Fibroblast of lung (primary cell): ENCODE data around the gene ERCC6L2. TPM values are rescaled to one million over a fixed set of nuclear protein-coding genes. Genes with fewer than 3 reads are reported as not detected.
A peak's percentile ranks its signal among the peaks of the same experiment; 100 is the strongest.

ENCODE experiments used
- DNase-seq, 2 donors: peaks; one replicate each; pipeline versions ENCODE4 v3.0.0 to v3.0.0-alpha.2; 2010; ENCODE audit warnings: low read depth in 2 of 2
- H2AFZ ChIP-seq: 2 replicates; pipeline ENCODE4 v1.5.1; 2012; ENCODE audit warnings: low read length, control low read depth, inconsistent platforms
- H3K27ac ChIP-seq: 2 replicates; pipeline ENCODE4 v1.5.1; 2011; ENCODE audit warnings: low read length, control low read depth; ENCODE audit not compliant: insufficient read depth
- H3K27me3 ChIP-seq: 2 replicates; pipeline ENCODE4 v1.5.1; 2011; ENCODE audit warnings: mild to moderate bottlenecking, low read length; ENCODE audit not compliant: control insufficient read depth, insufficient read depth
- H3K36me3 ChIP-seq: 2 replicates; pipeline ENCODE4 v1.5.1; 2011; ENCODE audit warnings: low read length; ENCODE audit not compliant: control insufficient read depth, insufficient read depth
- H3K4me1 ChIP-seq: 2 replicates; pipeline ENCODE4 v1.5.1; 2011; ENCODE audit warnings: low read length; ENCODE audit not compliant: control insufficient read depth, insufficient read depth; ENCODE audit errors: extremely low read depth
- H3K4me2 ChIP-seq: 2 replicates; pipeline ENCODE4 v1.5.1; 2011; ENCODE audit warnings: low read length, control low read depth; ENCODE audit not compliant: insufficient read depth; ENCODE audit errors: extremely low read depth
- H3K4me3 ChIP-seq, 4 experiments: fragments of 200-600 bp in 1 of 4; sonication (generic) in 1 of 4; replicated peaks in 1 of 4; 2 replicates each; pipeline ENCODE4 v1.5.1; 2011 to 2016; ENCODE audit warnings: low read length in 4 of 4, low read depth in 3 of 4, mild to moderate bottlenecking in 3 of 4, control low read depth in 2 of 4, inconsistent platforms in 1 of 4, mixed read lengths in 1 of 4; ENCODE audit not compliant: insufficient read depth in 1 of 4; ENCODE audit errors: control extremely low read depth in 1 of 4
- H3K79me2 ChIP-seq: 2 replicates; pipeline ENCODE4 v1.5.1; 2012; ENCODE audit warnings: mild to moderate bottlenecking, low read length, inconsistent platforms; ENCODE audit not compliant: control insufficient read depth, insufficient read depth
- H3K9ac ChIP-seq: 2 replicates; pipeline ENCODE4 v1.5.1; 2011; ENCODE audit warnings: mild to moderate bottlenecking, low read length, control low read depth; ENCODE audit not compliant: insufficient read depth
- H3K9me3 ChIP-seq: 2 replicates; pipeline ENCODE4 v1.5.1; 2012; ENCODE audit warnings: low read depth, low read length; ENCODE audit not compliant: control insufficient read depth, insufficient read depth
- H4K20me1 ChIP-seq: 2 replicates; pipeline ENCODE4 v1.5.1; 2011; ENCODE audit warnings: low read length; ENCODE audit not compliant: control insufficient read depth, insufficient read depth; ENCODE audit errors: extremely low read depth
- CTCF ChIP-seq, 2 donors: IDR thresholded peaks in 1 of 2; conservative IDR thresholded peaks in 1 of 2; 1 replicate in 1 of 2; 2 replicates in 1 of 2; pipeline ENCODE4 v1.5.1; 2011 to 2012; ENCODE audit warnings: low read length in 2 of 2, control low read depth in 1 of 2, inconsistent platforms in 1 of 2, low read depth in 1 of 2, mild to moderate bottlenecking in 1 of 2
- EZH2 ChIP-seq: IDR thresholded peaks from 2 replicates; pipeline ENCODE4 v1.5.1; 2012; ENCODE audit warnings: low read length, control low read depth, mild to moderate bottlenecking; ENCODE audit errors: missing control alignments
- polyA plus RNA-seq, 2 donors: library from polyadenylated mRNA; depleted of rRNA in 1 of 2; stranded (reverse) in 1 of 2; unstranded in 1 of 2; fragments of >200 nt; gene quantifications; 2 replicates each; pipeline ENCODE4 v1.2.1, GENCODE V29; 2011 to 2012; ENCODE audit warnings: missing spikeins in 1 of 2
- total RNA-seq: library from RNA; depleted of rRNA; stranded (reverse); fragments of >200 nt; gene quantifications from 2 replicates; pipeline ENCODE4 v1.2.1, GENCODE V29; 2014

Gene ERCC6L2
- total and polyA plus RNA-seq, 2 donors (not counting 1 experiment from before 2014, with no cell fraction given) = 45.0 to 117 TPM

GRCh38 chr9:95939472-95939871, 64.0 kb downstream of the ERCC6L2 start:
- no peaks in the 10 kb centered on the region for H3K36me3 ChIP-seq
- H3K79me2 ChIP-seq = no peaks in the 10 kb centered on the region
- H3K27me3 ChIP-seq = no peaks in the 10 kb centered on the region
- no peak for TF ChIP-seq CTCF (conservative IDR thresholded peaks at IDR 0.05 in 1 of 2, IDR thresholded peaks at IDR 0.05 in 1 of 2; ENCODE audit: low read depth in 1 of 2, low read length in 2 of 2)
- TF ChIP-seq EZH2 = no peak
- H2AFZ ChIP-seq = no peak overlapping the region
- no peak overlapping the region for H3K4me2 ChIP-seq
- no peak for DNase-seq
- no peak overlapping the region for H3K9ac ChIP-seq
- no peaks in the 10 kb centered on the region for H3K9me3 ChIP-seq
- H3K4me3 ChIP-seq = no peak overlapping the region
- H4K20me1 ChIP-seq = no peaks in the 10 kb centered on the region
- H3K27ac ChIP-seq = no peak overlapping the region
- no peaks in the 10 kb centered on the region for H3K4me1 ChIP-seq

- Histone ChIP-seq H2AFZ (no peak overlapping the region), H3K79me2 (no peaks in the 10 kb centered on the region), H3K9me3 (no peaks in the 10 kb centered on the region), H3K36me3 (no peaks in the 10 kb centered on the region), H3K27me3 (no peaks in the 10 kb centered on the region), H3K27ac (no peak overlapping the region), H3K4me1 (no peaks in the 10 kb centered on the region), H3K9ac (no peak overlapping the region), H3K4me2 (no peak overlapping the region), H3K4me3 (no peak overlapping the region), H4K20me1 (no peaks in the 10 kb centered on the region)
- DNase-seq = peak; percentile 9 to 12
- TF ChIP-seq CTCF (conservative IDR thresholded peaks at IDR 0.05 in 1 of 2, IDR thresholded peaks at IDR 0.05 in 1 of 2; ENCODE audit: low read depth in 1 of 2, low read length in 2 of 2) (no peak), EZH2 (no peak)
Observed at GRCh38 chr9:95940265-95940664, 64.8 kb downstream of the ERCC6L2 start.

- H3K9ac ChIP-seq = no peak overlapping the region
- H3K27ac ChIP-seq = no peak overlapping the region
- H3K9me3 ChIP-seq = no peaks in the 10 kb centered on the region
- no peak overlapping the region for H2AFZ ChIP-seq
- no peaks in the 10 kb centered on the region for H3K36me3 ChIP-seq
- H4K20me1 ChIP-seq = no peaks in the 10 kb centered on the region
- H3K4me2 ChIP-seq = no peak overlapping the region
- no peaks in the 10 kb centered on the region for H3K79me2 ChIP-seq
- no peak overlapping the region for H3K4me3 ChIP-seq
- H3K27me3 ChIP-seq = no peaks in the 10 kb centered on the region
- no peak for TF ChIP-seq EZH2
- no peak for TF ChIP-seq CTCF (conservative IDR thresholded peaks at IDR 0.05 in 1 of 2, IDR thresholded peaks at IDR 0.05 in 1 of 2; ENCODE audit: low read depth in 1 of 2, low read length in 2 of 2)
- H3K4me1 ChIP-seq = no peaks in the 10 kb centered on the region
- DNase-seq = no peak
Observed at GRCh38 chr9:95942016-95942415, 66.5 kb downstream of the ERCC6L2 start.
